ENCODE measurements around the gene NFIC.

Gene NFIC

GRCh38 chr19:3359015-3359918 lies 7.1 kb upstream of the NFIC start:
- peak; percentile 41 for DNase-seq (ENCODE audit: low spot score)

DNA sequence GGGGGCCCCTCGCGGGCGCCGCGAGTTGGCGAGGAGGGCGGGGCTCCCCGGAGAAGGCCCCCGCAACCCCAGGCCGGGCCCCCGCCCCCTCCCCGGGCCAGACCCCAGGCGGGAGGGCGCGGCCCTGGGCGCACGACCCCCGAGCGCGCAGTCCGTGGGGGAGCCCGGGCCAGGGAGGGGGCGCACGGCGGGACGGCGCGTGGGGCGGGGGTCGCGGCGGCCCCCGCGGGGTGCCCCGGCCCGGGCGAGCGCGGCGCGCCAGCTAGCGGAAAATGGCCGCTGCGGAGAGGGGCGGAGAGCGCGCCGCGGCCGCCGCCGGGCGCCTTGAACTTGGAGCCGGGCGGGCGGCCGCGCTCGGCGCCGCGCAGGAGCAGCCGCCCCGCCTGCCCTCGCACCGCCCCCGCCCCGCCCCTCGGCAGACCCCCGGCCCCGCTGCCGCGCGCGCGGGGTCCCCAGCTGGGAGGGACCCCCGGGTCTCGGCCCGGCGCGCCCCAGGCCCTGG lies 6.4 kb upstream of the NFIC start:
- DNase-seq (ENCODE audit: low spot score) = no peak

GRCh38 chr19:3360421-3361383 lies 5.7 kb upstream of the NFIC start:
- no peak for DNase-seq (ENCODE audit: low spot score)

GRCh38 chr19:3361384-3362216 lies 4.8 kb upstream of the NFIC start:
- DNase-seq (ENCODE audit: low spot score) = no peak

DNA sequence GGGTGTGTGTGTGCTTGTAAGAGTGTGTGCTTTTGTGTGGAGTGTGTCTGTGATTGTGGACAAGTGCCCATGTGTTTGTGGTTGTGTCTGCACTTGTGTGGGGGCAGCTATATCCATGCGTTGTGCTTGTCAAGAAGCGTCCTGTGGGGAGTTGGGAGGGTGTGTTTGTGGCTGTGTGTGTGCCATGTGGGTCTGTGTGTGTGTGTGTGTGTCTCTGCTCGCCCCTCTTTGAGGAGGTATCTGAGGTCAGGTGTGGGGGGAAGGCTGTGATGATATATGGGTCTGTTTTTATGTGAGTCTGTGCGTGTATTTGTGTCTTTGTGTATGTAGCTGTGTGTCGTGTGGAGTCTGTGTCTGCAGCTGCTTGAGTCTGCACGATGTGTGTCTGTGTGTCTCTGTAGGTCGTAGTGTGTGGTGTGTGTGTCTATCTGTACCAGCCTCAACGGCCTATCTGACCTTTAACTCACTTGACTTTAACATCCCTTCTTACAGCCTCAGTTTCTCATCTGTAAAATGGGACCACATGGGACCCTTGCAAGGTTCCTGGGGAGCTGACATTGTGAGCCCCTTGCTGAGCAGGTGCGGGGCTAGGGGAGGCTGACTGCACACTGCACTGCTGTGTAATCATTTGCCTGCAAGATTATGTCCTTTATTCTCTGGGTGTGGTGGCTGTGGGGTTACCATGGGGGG lies 4.0 kb upstream of the NFIC start:
- DNase-seq (ENCODE audit: low spot score) = no peak

- no peak for DNase-seq (ENCODE audit: low spot score)
Measured at GRCh38 chr19:3363841-3364500, 2.4 kb upstream of the NFIC start.

DNA sequence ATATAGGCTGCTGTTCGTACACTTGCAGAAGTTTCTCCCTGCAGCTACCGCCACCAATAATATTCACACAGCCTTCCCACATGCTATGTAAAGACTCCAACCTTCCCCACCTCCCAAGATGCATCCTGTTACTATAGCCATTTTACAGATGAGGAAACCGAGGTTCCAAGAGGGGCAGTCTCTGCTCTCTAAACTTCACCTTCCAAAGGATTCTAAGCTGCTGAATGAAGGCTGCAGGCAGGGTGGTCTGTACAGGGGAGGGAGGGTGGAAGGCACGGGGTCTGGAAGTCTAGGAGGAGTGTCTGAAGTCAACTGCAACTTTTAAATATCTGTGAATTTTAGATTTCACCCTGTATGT lies 1.9 kb upstream of the NFIC start:
- no peak for DNase-seq (ENCODE audit: low spot score)

- no peak for DNase-seq (ENCODE audit: low spot score)
Measured at GRCh38 chr19:3365093-3365835, 1.1 kb upstream of the NFIC start.

DNA sequence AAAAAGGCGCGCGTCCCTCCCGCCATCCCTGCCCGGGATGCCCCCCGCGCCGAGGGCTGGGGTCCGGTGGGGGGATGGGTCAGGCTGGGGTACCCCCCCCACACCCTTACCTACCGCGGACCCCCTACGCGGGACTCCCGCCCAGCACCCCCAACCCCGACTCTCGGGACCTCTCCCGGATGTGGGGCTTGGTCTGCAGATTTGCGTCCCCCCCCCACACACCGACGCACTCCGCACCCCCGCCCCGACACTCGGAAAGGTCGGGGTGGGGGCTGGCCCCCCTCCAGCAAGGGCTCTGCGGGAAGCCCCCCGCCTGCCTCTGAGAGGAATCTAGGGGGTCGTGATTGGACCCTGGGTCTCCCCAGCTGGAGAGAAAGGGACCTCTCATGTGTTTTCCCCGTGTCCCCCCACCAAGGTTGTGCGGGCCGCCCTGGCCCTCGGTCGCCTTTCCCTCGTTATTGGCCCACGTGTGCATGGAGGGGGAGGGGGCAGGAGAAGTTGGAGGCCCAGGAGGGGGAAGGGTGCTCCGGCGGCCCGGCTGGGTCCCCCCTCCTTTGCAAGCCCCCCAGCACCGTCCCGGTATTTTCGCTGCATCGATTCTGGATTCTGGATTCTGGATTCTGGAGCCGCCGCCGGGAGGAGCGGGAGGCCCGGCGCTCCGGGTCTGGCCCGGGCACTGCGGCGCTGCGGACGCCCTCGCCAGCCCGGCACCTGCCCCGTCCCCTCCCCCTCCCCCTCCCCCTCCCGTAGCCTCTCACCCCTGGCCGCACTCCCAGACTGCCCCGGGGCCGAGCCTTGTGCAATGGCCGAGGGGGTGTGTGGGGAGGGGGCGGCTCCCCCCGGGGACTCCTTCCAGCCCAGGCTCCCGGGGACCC lies 607 bp downstream of the NFIC start:
- DNase-seq (ENCODE audit: low spot score) = no peak

GRCh38 chr19:3367628-3368440 lies 1.5 kb downstream of the NFIC start:
- no peak for DNase-seq (ENCODE audit: low spot score)

GRCh38 chr19:3368441-3368795 lies 2.0 kb downstream of the NFIC start:
- DNase-seq (ENCODE audit: low spot score) = no peak

DNA sequence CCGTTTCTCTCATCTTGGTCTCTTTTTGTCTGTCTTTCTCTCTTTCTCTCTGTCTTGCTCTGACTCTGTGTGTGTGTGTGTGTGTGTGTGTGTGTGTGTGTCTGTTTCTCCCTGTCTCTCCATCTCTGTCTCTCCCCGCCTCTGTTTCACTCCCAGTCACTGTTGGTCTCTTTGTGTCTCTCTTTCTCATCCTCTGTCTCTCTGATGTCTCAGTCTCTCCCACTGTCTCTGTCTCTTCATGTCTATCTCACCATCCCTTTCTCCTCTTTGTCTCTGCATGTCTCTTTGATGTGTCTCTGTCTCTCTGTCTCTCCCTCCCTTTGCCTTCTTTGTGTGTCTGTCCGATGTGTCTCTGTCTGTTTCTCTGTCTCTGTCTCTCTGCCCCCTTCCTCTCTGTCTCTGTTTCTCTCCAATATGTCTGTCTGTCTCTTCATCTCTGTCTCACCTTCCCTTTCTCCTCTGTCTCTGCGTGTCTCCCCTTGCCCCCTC lies 2.5 kb downstream of the NFIC start:
- DNase-seq (ENCODE audit: low spot score) = no peak

- no peak for DNase-seq (ENCODE audit: low spot score)
Measured at GRCh38 chr19:3369337-3370213, 3.2 kb downstream of the NFIC start.

DNA sequence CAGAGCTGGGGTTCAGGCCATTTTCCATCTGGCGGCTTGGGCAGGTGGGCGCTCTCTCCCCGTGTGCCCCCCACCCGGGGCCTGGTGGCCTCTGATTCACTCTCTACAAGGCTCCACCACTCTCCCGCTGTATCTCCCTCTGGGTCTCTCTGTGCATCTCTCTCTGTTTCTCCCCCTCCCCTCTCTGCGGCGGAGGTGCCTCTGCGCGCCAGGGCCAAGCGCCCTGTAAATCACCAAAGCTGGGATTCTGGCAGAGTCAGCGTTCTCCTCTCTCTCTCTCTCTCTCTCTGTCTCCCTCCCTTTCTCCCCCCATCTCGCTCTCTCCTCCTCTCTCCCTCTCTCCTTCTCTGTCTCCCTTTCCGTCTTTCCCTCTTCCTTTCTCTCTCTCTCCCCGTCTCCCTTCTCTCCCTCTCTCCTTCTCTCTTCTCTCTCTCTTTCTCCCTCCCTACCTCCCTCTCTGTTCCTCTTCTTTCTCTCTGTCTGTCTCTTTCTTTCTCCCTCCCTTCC lies 3.9 kb downstream of the NFIC start:
- no peak for DNase-seq (ENCODE audit: low spot score)

DNA sequence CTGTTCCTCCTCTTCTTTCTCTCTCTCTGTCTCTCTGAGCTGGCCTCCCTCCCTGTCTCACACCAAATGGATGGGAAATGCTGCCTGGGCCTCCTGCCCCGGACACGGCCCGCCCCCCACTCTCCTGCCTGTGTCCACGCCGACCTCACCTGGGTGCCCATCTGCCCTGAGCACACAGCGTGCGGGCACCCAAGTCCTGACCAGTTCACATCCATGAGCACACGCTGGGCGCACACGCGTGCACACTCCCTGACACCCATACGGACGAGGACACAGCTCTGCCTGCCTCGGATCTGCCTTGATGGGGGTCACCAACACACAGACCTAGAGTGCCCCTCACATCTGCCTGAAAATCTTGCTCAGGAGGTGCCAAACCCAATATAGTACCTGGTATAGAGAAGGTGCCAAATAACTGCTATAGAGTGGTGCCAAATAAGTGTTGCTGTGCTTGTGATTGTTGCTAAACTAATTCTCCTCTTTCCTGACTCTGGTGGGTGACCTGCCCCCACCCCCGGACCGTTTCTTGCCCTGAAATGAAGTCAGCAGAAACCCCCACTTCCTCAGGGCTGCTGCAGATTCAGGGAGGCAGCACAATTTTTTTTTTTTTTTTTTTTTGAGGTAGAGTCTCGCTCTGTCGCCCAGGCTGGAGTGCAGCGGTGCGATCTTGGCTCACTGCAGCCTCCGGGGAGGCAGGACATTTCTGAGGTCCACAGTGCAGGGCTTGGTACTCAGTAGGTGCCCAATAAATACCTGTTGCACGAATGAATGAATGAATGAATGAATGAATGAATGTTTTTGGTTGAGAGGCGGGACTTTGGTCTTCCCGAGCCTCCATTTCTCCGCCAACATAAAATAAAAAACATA lies 4.6 kb downstream of the NFIC start:
- DNase-seq (ENCODE audit: low spot score) = no peak

DNA sequence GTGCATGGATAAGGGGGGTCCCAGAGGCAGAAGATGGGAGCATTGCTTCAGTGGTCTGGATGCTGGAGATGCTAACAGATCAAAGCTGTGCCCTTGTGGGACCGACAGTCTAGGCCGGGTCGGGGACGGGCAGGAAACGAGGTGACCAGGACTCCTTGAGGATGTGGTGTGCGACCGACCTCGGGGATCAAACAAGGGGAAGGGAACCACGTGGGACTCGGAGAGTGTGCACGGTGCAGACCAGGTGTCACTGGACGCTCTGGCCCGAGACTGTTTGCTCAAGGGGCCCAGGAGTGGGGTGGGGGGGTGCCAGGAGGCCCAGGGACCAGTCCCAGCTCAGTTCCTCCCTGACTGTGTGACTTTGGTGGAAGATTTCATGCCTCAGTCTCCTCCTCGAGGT lies 6.0 kb downstream of the NFIC start:
- DNase-seq (ENCODE audit: low spot score) = no peak
